ENCODE measurements around the gene AGER.

Gene AGER

DNA sequence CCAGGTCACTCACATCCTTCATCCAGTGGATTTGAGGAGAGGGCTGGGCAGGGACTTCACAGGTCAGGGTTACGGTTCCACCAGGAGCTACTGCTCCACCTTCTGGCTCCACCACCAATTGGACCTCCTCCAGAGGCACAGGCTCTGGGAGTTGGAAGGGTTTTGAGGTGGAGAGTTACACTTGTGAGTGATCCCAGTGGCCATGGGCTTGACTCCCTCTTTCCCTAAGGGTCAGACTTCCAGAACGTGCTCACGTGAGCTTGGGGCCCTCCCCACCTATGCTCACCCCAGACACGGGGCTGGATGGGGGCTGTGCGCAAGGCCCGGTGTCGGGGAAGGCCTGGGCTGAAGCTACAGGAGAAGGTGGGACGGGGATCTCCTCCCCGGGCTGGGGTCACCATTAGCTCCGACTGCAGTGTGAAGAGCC is 1.5 kb downstream of the AGER start:
- TF ChIP-seq ZNF350 (tag by site-specific recombination; IDR thresholded peaks at IDR 0.05): no peak
- TF ChIP-seq, protein P1, sequence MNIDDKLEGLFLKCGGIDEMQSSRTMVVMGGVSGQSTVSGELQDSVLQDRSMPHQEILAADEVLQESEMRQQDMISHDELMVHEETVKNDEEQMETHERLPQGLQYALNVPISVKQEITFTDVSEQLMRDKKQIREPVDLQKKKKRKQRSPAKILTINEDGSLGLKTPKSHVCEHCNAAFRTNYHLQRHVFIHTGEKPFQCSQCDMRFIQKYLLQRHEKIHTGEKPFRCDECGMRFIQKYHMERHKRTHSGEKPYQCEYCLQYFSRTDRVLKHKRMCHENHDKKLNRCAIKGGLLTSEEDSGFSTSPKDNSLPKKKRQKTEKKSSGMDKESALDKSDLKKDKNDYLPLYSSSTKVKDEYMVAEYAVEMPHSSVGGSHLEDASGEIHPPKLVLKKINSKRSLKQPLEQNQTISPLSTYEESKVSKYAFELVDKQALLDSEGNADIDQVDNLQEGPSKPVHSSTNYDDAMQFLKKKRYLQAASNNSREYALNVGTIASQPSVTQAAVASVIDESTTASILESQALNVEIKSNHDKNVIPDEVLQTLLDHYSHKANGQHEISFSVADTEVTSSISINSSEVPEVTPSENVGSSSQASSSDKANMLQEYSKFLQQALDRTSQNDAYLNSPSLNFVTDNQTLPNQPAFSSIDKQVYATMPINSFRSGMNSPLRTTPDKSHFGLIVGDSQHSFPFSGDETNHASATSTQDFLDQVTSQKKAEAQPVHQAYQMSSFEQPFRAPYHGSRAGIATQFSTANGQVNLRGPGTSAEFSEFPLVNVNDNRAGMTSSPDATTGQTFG (tag by site-specific recombination; IDR thresholded peaks at IDR 0.05; ENCODE audit: borderline replicate concordance): no peak
- TF ChIP-seq ZNF768 (tag by site-specific recombination; IDR thresholded peaks at IDR 0.05): no peak
- TF ChIP-seq, protein P2, sequence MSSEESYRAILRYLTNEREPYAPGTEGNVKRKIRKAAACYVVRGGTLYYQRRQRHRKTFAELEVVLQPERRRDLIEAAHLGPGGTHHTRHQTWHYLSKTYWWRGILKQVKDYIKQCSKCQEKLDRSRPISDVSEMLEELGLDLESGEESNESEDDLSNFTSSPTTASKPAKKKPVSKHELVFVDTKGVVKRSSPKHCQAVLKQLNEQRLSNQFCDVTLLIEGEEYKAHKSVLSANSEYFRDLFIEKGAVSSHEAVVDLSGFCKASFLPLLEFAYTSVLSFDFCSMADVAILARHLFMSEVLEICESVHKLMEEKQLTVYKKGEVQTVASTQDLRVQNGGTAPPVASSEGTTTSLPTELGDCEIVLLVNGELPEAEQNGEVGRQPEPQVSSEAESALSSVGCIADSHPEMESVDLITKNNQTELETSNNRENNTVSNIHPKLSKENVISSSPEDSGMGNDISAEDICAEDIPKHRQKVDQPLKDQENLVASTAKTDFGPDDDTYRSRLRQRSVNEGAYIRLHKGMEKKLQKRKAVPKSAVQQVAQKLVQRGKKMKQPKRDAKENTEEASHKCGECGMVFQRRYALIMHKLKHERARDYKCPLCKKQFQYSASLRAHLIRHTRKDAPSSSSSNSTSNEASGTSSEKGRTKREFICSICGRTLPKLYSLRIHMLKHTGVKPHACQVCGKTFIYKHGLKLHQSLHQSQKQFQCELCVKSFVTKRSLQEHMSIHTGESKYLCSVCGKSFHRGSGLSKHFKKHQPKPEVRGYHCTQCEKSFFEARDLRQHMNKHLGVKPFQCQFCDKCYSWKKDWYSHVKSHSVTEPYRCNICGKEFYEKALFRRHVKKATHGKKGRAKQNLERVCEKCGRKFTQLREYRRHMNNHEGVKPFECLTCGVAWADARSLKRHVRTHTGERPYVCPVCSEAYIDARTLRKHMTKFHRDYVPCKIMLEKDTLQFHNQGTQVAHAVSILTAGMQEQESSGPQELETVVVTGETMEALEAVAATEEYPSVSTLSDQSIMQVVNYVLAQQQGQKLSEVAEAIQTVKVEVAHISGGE (tag by site-specific recombination; conservative IDR thresholded peaks at IDR 0.05; ENCODE audit: low read depth): no peak
- TF ChIP-seq ZNF707 (tag by site-specific recombination; IDR thresholded peaks at IDR 0.05): no peak
- no peak for TF ChIP-seq ZNF202 (tag by site-specific recombination; IDR thresholded peaks at IDR 0.05; ENCODE audit: borderline replicate concordance)
- no peak for TF ChIP-seq KLF16 (tag by site-specific recombination; IDR thresholded peaks at IDR 0.05)
- TF ChIP-seq ZNF416 (tag by site-specific recombination; IDR thresholded peaks at IDR 0.05): no peak
- TF ChIP-seq, protein P3, sequence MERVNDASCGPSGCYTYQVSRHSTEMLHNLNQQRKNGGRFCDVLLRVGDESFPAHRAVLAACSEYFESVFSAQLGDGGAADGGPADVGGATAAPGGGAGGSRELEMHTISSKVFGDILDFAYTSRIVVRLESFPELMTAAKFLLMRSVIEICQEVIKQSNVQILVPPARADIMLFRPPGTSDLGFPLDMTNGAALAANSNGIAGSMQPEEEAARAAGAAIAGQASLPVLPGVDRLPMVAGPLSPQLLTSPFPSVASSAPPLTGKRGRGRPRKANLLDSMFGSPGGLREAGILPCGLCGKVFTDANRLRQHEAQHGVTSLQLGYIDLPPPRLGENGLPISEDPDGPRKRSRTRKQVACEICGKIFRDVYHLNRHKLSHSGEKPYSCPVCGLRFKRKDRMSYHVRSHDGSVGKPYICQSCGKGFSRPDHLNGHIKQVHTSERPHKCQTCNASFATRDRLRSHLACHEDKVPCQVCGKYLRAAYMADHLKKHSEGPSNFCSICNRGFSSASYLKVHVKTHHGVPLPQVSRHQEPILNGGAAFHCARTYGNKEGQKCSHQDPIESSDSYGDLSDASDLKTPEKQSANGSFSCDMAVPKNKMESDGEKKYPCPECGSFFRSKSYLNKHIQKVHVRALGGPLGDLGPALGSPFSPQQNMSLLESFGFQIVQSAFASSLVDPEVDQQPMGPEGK (tag by site-specific recombination; IDR thresholded peaks at IDR 0.05): no peak
- no peak for TF ChIP-seq GLIS2 (tag by site-specific recombination; IDR thresholded peaks at IDR 0.05)
- no peak for TF ChIP-seq IKZF3 (tag by site-specific recombination; IDR thresholded peaks at IDR 0.05)
- Histone ChIP-seq H3K27ac (ENCODE audit: extremely low read depth, low read depth, low read length) (no peak overlapping the region), H3K9me3 (ENCODE audit: control insufficient read depth, insufficient read depth, low read depth, low read length) (no peaks in the 10 kb centered on the region), H3K36me3 (ENCODE audit: control insufficient read depth in 2 of 2, insufficient read depth in 1 of 2, low read length in 2 of 2) (peaks cover 0 to 63% of the 10 kb centered on the region in 2 experiments; a peak in 2 of 3 replicates), H3K4me1 (ENCODE audit: control insufficient read depth, insufficient read depth, low read length) (peaks cover 7% of the 10 kb centered on the region), H3K4me3 (ENCODE audit: low read depth, low read length) (no peak overlapping the region)
- ChIA-PET POLR2A (interaction anchor here (0.6 to 3.0 kb wide), 4 partner anchors 12 to 264 kb away, joined by 3 to 19 read pairs (median 6); partner anchors contain the start of gene FKBPL), CTCF (interaction anchor here (2.1 kb wide), 1 partner anchor 13 kb away, joined by 9 read pairs; no protein-coding TSS in a partner anchor)

DNA sequence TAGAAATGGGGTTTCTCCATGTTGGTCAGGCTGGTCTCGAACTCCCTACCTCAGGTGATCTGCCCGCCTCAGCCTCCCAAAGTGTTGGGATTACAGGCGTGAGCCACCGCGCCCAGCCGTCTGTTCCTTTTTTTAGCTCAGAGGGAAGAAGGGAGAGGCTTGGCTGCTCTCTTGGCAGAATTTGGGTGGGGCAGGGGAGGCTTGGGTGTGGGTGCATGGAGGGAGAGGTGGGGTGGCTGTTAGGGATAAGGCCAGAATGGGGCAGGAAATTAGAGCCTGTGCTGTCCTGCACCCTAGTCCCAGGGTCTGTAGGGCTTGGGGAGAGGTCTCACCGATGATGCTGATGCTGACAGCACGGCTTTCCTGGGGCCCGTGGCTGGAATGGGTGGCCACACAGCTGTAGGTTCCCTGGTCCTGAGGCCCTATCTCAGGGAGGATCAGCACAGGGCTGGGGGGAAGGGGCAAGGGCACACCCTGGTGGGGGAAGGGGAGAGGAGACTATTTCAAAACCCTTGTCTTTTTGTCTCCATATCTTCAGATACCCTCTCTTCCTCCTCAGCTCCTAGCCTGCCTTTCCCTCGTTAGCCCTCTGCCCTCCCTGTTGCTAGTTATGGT is 2.0 kb downstream of the AGER start:
- Histone ChIP-seq H3K27ac (ENCODE audit: extremely low read depth, low read depth, low read length) (no peak overlapping the region), H3K36me3 (ENCODE audit: control insufficient read depth in 2 of 2, insufficient read depth in 1 of 2, low read length in 2 of 2) (peaks cover 0 to 58% of the 10 kb centered on the region in 2 experiments; a peak in 2 of 3 replicates), H3K9me3 (ENCODE audit: control insufficient read depth, insufficient read depth, low read depth, low read length) (no peaks in the 10 kb centered on the region), H3K4me3 (ENCODE audit: low read depth, low read length) (no peak overlapping the region), H3K4me1 (ENCODE audit: control insufficient read depth, insufficient read depth, low read length) (peaks cover 7% of the 10 kb centered on the region)
- ChIA-PET CTCF (interaction anchor here (0.8 to 2.1 kb wide), 2 partner anchors 9 to 13 kb away, joined by 3 to 9 read pairs; no protein-coding TSS in a partner anchor), POLR2A (interaction anchor here (0.8 to 3.0 kb wide), 3 partner anchors 13 to 52 kb away, joined by 5 to 19 read pairs (median 8); partner anchors contain the start of gene FKBPL)
- TF ChIP-seq, protein P4, sequence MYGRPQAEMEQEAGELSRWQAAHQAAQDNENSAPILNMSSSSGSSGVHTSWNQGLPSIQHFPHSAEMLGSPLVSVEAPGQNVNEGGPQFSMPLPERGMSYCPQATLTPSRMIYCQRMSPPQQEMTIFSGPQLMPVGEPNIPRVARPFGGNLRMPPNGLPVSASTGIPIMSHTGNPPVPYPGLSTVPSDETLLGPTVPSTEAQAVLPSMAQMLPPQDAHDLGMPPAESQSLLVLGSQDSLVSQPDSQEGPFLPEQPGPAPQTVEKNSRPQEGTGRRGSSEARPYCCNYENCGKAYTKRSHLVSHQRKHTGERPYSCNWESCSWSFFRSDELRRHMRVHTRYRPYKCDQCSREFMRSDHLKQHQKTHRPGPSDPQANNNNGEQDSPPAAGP (tag by site-specific recombination; IDR thresholded peaks at IDR 0.05): 0 out of 2 replicates have a peak, but pooled peaks have one; percentile 37
- peak; percentile 30; the same call in 1 of the 2 replicates for TF ChIP-seq ZNF600 (tag by site-specific recombination; IDR thresholded peaks at IDR 0.05)
- no peak for TF ChIP-seq ZNF394 (tag by site-specific recombination; IDR thresholded peaks at IDR 0.05; ENCODE audit: borderline replicate concordance)
- no peak for TF ChIP-seq SCRT1 (tag by site-specific recombination; IDR thresholded peaks at IDR 0.05; ENCODE audit: borderline replicate concordance)
- TF ChIP-seq, protein P5, sequence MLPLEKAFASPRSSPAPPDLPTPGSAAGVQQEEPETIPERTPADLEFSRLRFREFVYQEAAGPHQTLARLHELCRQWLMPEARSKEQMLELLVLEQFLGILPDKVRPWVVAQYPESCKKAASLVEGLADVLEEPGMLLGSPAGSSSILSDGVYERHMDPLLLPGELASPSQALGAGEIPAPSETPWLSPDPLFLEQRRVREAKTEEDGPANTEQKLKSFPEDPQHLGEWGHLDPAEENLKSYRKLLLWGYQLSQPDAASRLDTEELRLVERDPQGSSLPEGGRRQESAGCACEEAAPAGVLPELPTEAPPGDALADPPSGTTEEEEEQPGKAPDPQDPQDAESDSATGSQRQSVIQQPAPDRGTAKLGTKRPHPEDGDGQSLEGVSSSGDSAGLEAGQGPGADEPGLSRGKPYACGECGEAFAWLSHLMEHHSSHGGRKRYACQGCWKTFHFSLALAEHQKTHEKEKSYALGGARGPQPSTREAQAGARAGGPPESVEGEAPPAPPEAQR (tag by site-specific recombination; IDR thresholded peaks at IDR 0.05): no peak
- TF ChIP-seq ZNF548 (tag by site-specific recombination; IDR thresholded peaks at IDR 0.05): no peak
- no peak for TF ChIP-seq ZNF248 (tag by site-specific recombination; IDR thresholded peaks at IDR 0.05)
- no peak for TF ChIP-seq ZNF544 (tag by site-specific recombination; IDR thresholded peaks at IDR 0.05)
- peak; percentile 96 for TF ChIP-seq KLF1 (tag by site-specific recombination; IDR thresholded peaks at IDR 0.05)
- TF ChIP-seq HOXD13 (CRISPR knock-in tag; IDR thresholded peaks at IDR 0.05; ENCODE audit: borderline replicate concordance): no peak
- no peak for TF ChIP-seq ZNF426 (tag by site-specific recombination; IDR thresholded peaks at IDR 0.05)
- TF ChIP-seq ZNF433 (tag by site-specific recombination; IDR thresholded peaks at IDR 0.05; ENCODE audit: low read depth): no peak
